Lower leg skin (tissue), 3 donors: Measurements from ENCODE around the gene NAA35.

Source experiments
- CTCF ChIP-seq, 3 donors: fragments of 450-650 bp; IDR thresholded peaks; one replicate each; pipeline ENCODE4 v1.5.1; 2016; ENCODE audit warnings: antibody characterized with exemption in 3 of 3, mild to moderate bottlenecking in 3 of 3, moderate library complexity in 2 of 3
- POLR2A ChIP-seq, 2 donors: fragments of 450-650 bp; IDR thresholded peaks; one replicate each; pipeline ENCODE4 v1.6.1; 2016 to 2017; ENCODE audit warnings: antibody characterized with exemption in 2 of 2, mild to moderate bottlenecking in 1 of 2, moderate library complexity in 1 of 2

GRCh38 chr9:86046071-86046636 is 105.2 kb downstream of the NAA35 start:
- TF ChIP-seq CTCF (IDR thresholded peaks at IDR 0.05), result no peak
- no peak for TF ChIP-seq POLR2A (IDR thresholded peaks at IDR 0.05)
